C4-2B (cell line): ENCODE results near the gene DCDC2.
"Not testable (repeated sequence)": the region's sequence is repeated elsewhere in the genome, so short reads cannot be mapped to it uniquely, and the experiment has no call there.

Source experiments
- H3K27ac ChIP-seq: fragments of 450-650 bp; 2 replicates; pipeline ENCODE4 v1.5.1; 2017
- CTCF ChIP-seq: fragments of 450-650 bp; conservative IDR thresholded peaks from 2 replicates; pipeline ENCODE4 v1.5.1; 2017; ENCODE audit warnings: mild to moderate bottlenecking
- ZFX ChIP-seq: fragments of 450-650 bp; IDR thresholded peaks from 2 replicates; pipeline ENCODE4 v1.6.1; 2017

The DCDC2 gene

DNA sequence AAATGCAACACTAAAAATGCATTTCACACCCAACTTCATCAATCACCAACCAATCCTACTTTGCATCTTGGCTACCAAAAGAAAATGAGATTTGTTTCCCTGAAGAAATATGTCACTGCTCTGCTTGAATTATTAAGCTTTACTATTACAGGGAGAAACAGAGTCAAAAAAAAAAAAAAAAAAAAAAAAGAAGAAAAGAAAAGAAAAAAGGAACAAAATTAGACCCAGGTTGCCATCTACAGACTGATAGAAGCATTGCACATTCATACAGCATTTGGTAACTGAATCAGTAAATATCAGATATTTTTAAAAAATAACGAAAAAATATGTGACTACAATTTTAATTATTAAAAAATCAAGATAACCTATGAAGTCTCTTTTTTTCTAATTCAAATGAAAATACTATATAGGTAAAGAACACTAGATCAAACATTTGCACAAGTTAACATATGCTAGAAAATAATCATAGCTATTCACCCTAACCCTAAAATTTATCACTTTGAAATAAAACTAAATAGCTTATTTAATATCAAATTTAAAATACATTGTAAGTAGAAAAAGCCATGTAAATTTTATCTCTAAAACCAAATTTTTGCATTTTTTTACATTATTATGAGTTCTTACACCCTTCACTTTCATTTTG is 83.3 kb downstream of the DCDC2 start:
- TF ChIP-seq CTCF (peak; percentile 79), ZFX (no peak)

GRCh38 chr6:24273096-24273870 is 84.6 kb downstream of the DCDC2 start:
- H3K27ac ChIP-seq, result no peak overlapping the region
- TF ChIP-seq CTCF (no peak), ZFX (no peak)

More for the DNA sequence above, 83.3 kb downstream of the DCDC2 start:
- no peak overlapping the region for H3K27ac ChIP-seq

- no peak for TF ChIP-seq ZFX
- TF ChIP-seq CTCF, result no peak
- H3K27ac ChIP-seq, result no peak overlapping the region
These were observed 85.3 kb downstream of the DCDC2 start for GRCh38 chr6:24272553-24272952.

GRCh38 chr6:24272148-24272547 is 85.7 kb downstream of the DCDC2 start:
- TF ChIP-seq ZFX, result no peak
- no peak overlapping the region for H3K27ac ChIP-seq

- TF ChIP-seq ZFX (no peak), CTCF (no peak)
- H3K27ac ChIP-seq, result no peak overlapping the region
These were observed 87.8 kb downstream of the DCDC2 start for GRCh38 chr6:24270011-24270410.

DNA sequence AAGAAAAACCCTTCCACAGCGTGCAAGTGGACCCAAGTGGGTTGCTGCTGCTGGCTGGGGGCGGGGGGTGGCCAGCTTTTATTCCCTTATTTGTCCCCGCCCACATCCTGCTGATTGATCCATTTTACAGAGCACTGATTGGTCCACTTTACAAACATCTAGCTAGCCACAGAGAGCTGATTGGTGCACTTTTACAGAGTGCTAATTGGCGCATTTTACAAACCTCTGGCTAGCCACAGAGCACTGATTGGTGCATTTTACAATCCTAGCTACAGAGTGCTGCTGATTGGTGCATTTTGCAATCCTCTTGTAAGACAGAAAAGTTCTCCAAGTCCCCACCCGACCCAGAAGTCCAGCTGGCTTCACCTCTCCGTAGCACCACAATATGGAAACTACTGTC is 99.6 kb downstream of the DCDC2 start:
- not testable (repeated sequence) for H3K27ac ChIP-seq

- H3K27ac ChIP-seq, result no peak overlapping the region
- TF ChIP-seq ZFX, result no peak
- peak; percentile 34 for TF ChIP-seq CTCF
These were observed 100.6 kb downstream of the DCDC2 start for GRCh38 chr6:24257282-24257681.

DNA sequence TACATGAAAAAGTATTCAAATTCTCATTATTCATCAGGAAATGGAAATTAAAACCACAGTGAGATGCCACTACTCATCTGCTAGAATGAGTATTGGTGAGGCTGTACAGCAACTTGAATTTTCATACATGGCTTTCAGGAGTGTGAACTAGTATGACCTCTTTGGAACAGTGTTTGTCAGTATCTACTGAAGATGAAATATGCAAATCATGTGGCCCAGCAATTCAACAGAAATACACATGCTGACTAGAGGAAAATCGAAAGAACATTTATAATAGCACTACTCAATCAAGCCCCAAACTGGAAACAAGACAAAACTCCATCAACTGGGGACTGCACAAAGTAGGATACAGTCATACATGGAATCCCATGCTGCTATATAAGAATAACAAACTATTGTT is 102.2 kb downstream of the DCDC2 start:
- H3K27ac ChIP-seq, result no peak overlapping the region
- no peak for TF ChIP-seq ZFX
- no peak for TF ChIP-seq CTCF
